ENCODE results near the gene MCM3AP.

Gene MCM3AP

DNA sequence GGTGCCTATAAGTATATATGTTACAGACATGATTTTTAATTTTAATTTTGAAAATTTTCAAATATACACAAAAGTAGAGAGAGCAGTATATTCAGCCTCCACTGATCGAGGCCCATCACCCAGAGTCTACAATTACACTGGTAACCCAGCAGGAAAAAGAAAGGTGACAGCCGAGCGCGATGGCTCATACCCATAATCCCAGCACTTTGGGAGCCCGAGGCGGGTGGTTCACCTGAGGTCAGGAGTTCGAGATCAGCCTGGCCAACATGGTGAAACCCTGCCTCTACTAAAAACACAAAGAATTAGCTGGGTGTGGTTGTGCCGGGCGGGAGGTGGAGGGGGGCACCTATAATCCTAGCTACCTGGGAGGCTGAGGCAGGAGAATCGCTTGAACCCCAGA, 2.1 kb upstream of the MCM3AP start:
- no peak overlapping the region for H3K4me3 ChIP-seq (ENCODE audit: low read depth, low read length)
- TF ChIP-seq, protein P1, sequence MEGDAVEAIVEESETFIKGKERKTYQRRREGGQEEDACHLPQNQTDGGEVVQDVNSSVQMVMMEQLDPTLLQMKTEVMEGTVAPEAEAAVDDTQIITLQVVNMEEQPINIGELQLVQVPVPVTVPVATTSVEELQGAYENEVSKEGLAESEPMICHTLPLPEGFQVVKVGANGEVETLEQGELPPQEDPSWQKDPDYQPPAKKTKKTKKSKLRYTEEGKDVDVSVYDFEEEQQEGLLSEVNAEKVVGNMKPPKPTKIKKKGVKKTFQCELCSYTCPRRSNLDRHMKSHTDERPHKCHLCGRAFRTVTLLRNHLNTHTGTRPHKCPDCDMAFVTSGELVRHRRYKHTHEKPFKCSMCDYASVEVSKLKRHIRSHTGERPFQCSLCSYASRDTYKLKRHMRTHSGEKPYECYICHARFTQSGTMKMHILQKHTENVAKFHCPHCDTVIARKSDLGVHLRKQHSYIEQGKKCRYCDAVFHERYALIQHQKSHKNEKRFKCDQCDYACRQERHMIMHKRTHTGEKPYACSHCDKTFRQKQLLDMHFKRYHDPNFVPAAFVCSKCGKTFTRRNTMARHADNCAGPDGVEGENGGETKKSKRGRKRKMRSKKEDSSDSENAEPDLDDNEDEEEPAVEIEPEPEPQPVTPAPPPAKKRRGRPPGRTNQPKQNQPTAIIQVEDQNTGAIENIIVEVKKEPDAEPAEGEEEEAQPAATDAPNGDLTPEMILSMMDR (conservative IDR thresholded peaks at IDR 0.05; ENCODE audit: low read depth, low read length), result no peak
- DNase-seq (ENCODE audit: low read depth), result no peak

DNA sequence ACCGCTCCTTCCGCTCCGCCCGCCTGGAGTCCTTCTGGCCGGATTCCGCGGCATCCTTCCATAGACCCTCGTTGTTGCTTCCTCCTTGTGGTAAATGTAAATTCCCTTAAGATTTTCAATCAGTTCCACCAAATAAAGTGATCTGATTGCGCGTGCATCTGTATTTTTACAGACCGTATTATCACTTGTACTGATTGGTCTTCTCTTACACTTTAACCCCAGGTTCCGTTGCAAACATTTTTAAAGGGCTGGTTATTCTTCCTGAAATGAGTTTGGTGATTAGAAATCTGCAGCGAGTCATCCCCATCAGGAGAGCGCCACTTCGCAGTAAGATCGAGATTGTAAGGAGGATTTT, 1.2 kb upstream of the MCM3AP start:
- DNase-seq (ENCODE audit: low read depth), result no peak
- TF ChIP-seq, protein P1 (conservative IDR thresholded peaks at IDR 0.05; ENCODE audit: low read depth, low read length), result no peak
- peak overlapping the region; percentile 80 for H3K4me3 ChIP-seq (ENCODE audit: low read depth, low read length)

DNA sequence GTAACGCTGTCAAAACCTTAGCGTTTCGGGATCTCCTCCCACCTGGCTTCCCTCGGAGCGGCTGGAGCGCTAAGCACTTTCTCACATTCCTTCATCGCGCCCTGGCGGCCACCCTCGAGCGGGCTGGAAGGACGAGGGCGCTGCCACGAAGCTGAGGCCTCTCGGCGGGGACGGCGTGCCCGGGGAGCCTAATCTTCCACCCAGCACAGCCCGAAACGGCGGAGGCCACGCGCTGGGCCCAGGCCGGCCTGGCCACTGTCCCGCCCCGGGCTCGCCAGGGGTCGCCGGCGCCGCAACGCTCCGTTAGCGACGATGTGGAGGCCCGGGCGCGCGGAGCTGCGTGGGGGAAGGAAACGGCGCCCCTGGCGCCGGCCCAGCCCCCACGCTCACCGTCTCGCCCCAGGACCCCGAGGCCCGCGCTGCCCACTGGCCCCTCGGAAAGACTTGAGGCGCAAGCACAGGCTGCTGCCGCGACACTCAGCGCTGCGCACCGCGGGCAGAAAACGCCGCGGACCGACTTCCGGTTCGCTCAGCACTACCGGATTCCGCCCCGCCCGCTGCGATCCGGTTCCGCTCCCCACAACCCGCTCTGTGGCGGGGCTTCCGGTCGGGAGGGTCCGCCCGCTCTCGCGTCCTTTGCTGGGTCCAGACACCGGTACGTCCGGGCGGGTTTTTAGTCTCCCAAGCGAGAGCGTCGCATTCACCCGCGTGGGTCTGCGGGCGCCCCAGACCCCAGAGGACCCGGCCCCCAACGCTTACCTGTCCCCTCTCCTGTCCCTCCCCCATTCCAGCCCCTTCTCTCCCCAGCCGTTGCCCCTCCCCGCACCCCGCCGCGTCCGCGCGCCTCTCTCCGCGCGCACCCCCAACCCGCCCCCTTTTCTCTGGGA, 593 bp upstream of the MCM3AP start, which contains the start of gene YBEY:
YBEY (plus strand) TSS at position 582 of the 887 bp plus-strand sequence. CDS start 572 bp downstream, outside the sequence.
- H3K4me3 ChIP-seq (ENCODE audit: low read depth, low read length), result peak within 1 kb of the TSS; percentile 80
- TF ChIP-seq, protein P1 (conservative IDR thresholded peaks at IDR 0.05; ENCODE audit: low read depth, low read length), result peak; percentile 59
- peak; percentile 95 for DNase-seq (ENCODE audit: low read depth)

DNA sequence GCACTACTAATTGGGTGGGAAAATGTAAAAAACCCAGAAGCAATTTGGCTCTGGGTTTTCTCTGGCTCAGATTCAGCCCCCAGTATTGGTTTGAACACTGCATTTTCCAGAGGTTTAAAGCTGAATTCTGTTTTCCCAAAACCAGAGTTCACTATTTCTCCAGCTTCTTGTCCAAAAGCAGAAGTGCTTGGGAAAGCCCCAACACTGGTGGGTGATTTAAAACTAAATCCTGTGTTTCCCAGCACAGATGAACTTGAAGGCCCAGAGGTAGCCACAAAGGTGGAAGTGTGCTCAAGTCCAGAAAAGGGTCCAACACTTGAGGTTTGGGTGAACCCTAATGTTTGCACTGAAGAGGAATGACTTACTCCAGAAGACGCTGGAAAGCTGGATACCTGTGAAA, 678 bp downstream of the MCM3AP start:
- H3K4me3 ChIP-seq (ENCODE audit: low read depth, low read length), result peak overlapping the region; percentile 80
- TF ChIP-seq, protein P1 (conservative IDR thresholded peaks at IDR 0.05; ENCODE audit: low read depth, low read length), result no peak
- DNase-seq (ENCODE audit: low read depth), result no peak

DNA sequence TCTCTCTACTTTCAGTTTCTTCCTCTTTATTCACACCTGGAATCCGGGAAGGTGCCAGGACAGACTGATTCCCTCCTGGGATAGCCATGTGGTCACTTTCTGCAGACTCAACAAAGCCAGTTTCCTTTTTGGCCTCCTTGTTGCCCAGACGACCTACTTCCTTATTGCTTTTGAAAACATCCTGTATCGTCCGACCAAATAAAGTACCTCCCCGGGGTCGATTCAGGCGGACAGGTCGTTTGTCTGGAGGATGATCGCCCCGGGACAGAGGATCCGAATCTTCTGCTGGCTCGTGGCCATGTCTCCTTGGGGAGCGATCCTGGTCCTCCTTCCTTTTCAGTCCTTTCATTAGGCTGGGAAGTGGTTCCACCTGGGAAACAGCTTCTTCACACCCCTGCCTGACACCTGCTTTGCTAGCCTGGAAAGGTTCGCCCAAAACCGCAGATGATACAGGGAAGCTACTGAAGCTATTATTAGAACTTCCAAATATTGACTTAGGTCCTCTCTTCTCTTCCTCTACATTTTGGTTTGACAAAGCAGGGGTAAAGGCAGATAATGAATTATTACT, 1.2 kb downstream of the MCM3AP start:
- TF ChIP-seq, protein P1 (conservative IDR thresholded peaks at IDR 0.05; ENCODE audit: low read depth, low read length), result no peak
- H3K4me3 ChIP-seq (ENCODE audit: low read depth, low read length), result no peak overlapping the region
- DNase-seq (ENCODE audit: low read depth), result no peak

DNA sequence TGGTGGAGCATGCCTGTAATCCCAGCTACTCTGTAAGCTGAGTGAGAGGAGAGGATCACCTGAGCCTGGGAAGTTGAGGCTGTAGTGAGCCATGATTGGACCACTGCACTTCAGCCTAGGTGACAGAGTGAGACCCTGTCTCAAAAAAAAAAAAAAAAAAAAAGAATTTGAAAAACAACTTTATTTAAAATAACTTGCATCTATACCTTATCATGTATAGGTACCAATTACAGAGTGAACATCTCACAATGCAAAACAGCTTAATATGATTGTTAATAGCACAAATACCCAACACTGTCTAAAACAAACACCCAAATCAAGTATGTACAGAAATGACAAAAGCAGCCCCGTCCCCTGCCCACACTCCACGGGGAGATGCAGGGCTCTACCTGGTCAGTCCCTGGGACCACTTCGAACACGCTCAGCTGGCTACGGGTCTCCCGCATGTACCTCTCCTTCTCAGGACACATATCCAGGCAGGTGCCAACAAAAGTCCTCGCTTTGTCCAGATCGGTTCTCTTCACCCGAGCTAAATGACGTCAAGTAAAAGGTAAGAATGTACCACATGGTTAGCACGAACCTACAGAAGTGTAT, 10.5 kb downstream of the MCM3AP start:
- no peak overlapping the region for H3K4me3 ChIP-seq (ENCODE audit: low read depth, low read length)
- no peak for DNase-seq (ENCODE audit: low read depth)
- TF ChIP-seq, protein P1 (conservative IDR thresholded peaks at IDR 0.05; ENCODE audit: low read depth, low read length), result no peak

All from choroid plexus epithelial cell (primary cell).